ENCODE results near the gene RPH3AL. TPM values are rescaled to one million over a fixed set of nuclear protein-coding genes. Genes with fewer than 3 reads are reported as not detected.

RPH3AL gene
- total RNA-seq, 4 donors from 2014 or later: 8.6 to 21.0 (median 17.4) TPM

DNA sequence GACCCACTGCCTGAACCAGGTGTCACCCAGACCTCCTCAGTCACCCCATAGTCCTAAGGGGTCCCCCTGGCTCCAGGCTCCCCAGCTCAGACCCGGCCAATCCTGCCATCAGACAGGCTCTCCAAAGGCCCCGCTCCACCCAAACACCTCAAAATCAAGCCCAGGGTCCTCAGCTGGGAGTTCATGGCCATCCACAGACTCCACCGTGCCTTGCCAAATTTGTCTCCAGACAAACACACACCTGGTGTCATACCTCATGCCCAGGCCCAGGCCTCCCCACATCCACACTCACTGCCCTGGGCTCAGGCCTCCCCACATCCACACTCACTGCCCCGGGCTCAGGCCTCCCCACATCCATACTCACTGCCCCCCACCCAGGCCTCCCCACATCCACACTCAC is 12.5 kb downstream of the RPH3AL start:
- Histone ChIP-seq H3K27ac (no peak overlapping the region), H3K4me3 (no peak overlapping the region), H3K4me1 (peaks cover 0 to 15% (median 0%) of the 10 kb centered on the region in 3 donors), H3K27me3 (peaks cover 41% of the 10 kb centered on the region), H3K36me3 (no peaks in the 10 kb centered on the region), H3K9me3 (no peaks in the 10 kb centered on the region)
- TF ChIP-seq POLR2AphosphoS5 (IDR thresholded peaks at IDR 0.05) (no peak), EP300 (IDR thresholded peaks at IDR 0.05) (no peak), POLR2A (IDR thresholded peaks at IDR 0.05) (no peak)
- TF ChIP-seq, protein P1, sequence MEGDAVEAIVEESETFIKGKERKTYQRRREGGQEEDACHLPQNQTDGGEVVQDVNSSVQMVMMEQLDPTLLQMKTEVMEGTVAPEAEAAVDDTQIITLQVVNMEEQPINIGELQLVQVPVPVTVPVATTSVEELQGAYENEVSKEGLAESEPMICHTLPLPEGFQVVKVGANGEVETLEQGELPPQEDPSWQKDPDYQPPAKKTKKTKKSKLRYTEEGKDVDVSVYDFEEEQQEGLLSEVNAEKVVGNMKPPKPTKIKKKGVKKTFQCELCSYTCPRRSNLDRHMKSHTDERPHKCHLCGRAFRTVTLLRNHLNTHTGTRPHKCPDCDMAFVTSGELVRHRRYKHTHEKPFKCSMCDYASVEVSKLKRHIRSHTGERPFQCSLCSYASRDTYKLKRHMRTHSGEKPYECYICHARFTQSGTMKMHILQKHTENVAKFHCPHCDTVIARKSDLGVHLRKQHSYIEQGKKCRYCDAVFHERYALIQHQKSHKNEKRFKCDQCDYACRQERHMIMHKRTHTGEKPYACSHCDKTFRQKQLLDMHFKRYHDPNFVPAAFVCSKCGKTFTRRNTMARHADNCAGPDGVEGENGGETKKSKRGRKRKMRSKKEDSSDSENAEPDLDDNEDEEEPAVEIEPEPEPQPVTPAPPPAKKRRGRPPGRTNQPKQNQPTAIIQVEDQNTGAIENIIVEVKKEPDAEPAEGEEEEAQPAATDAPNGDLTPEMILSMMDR (IDR thresholded peaks at IDR 0.05): no peak
- 83 to 88% methylated on average over 1 of the region's 4 CpGs for WGBS, 2 donors (ENCODE audit: low coverage in 1 of 2)
- ATAC-seq: no peak

DNA sequence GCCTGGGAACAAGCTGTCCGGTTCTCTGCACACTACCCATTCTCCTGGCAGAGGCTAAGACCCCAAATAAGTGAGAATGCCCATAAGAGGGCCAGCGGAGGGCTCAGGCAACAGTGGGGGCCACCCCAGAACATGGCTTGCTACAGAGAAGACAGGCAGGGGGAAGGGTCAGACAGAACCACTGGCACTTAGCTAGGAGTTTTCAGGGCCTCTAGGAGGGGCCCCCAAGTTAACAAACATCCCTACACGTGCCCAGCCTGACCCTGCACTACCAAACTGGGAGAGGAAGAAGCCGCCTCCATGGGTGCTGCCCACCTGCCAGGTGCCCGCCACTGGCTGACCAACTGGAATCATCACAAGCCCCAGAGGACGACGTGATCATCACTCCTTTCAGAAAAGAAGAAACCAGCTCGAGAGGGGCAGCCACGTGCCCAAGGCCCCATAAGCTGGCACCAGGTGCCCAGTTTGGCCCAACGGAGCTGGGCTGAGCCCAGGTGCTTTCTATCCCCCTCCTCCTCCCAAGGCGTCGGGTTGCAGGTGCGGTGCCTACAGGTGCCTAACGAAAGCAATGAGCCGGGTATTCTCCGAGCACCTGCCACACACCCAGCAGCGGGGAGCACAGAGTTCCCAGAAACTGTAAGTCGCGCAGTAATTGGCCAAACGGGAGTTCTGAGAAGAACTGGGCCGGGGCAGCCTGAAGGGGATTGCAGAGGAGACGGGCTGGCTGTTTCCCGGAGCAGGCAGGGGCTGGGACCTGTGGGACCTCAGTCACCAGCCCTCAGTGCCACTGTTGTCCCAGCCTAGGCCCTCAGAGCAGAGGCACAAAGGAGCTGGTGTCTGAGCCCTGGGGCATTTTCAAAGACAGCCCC is 13.2 kb downstream of the RPH3AL start:
- ATAC-seq: no peak
- TF ChIP-seq EP300 (IDR thresholded peaks at IDR 0.05): no peak
- no peak for TF ChIP-seq POLR2AphosphoS5 (IDR thresholded peaks at IDR 0.05)
- TF ChIP-seq, protein P1 (IDR thresholded peaks at IDR 0.05): no peak
- TF ChIP-seq POLR2A (IDR thresholded peaks at IDR 0.05): no peak
- no peaks in the 10 kb centered on the region for H3K36me3 ChIP-seq
- peaks cover 41% of the 10 kb centered on the region for H3K27me3 ChIP-seq
- H3K27ac ChIP-seq: no peak overlapping the region
- H3K4me3 ChIP-seq: no peak overlapping the region
- 96% methylated on average over 4 of the region's 23 CpGs; no CpG with 5 or more reads in 1 of the 2 donors for WGBS, 2 donors (ENCODE audit: low coverage in 1 of 2)
- H3K9me3 ChIP-seq: no peaks in the 10 kb centered on the region
- peaks cover 0 to 21% (median 0%) of the 10 kb centered on the region in 3 donors for H3K4me1 ChIP-seq

DNA sequence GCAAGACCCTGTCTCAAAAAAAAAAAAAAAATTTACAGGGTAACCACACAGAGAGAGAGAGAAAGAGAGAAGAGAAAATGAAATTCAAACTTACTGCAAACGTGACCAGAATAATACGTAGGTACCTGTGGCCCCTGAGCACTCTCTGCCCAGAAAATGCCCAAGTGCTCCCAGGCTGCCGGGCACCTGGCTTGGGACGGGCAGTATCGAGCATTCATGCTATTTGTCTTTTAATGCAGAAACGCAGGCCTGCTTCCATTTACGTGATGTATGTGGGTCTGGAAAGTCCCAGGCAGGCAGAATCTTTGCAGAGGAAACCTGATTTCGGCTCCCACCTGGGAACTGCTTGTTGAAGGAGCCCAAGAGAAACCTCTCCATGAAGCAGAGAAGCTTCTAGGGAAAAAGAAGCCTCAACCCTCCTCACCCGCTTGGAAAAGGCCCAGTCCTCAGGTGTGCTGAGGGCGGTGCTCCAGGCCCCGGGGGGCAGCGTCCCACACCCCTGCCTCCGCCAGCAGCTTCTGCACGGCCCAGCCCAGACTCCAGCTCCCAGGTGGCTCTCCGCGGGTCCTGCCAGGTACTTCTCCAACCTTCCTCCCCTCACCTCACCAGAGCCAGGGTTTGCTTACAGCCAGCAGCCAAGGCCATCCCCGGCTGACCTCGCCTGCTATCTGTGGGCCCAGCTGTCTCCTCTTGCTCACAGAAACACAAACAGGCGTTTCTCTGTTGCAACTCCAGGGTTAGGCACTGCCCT is 14.0 kb downstream of the RPH3AL start:
- no peak overlapping the region for H3K4me3 ChIP-seq
- peak; percentile 35 for ATAC-seq
- no peak overlapping the region for H3K27ac ChIP-seq
- no peaks in the 10 kb centered on the region for H3K36me3 ChIP-seq
- WGBS, 2 donors (ENCODE audit: low coverage in 1 of 2): 79 to 89% methylated on average over 9 to 10 of the region's 19 CpGs
- H3K27me3 ChIP-seq: peaks cover 41% of the 10 kb centered on the region
- TF ChIP-seq, protein P1 (IDR thresholded peaks at IDR 0.05): no peak
- TF ChIP-seq EP300 (IDR thresholded peaks at IDR 0.05) (no peak), POLR2AphosphoS5 (IDR thresholded peaks at IDR 0.05) (no peak), POLR2A (IDR thresholded peaks at IDR 0.05) (no peak)
- H3K4me1 ChIP-seq: peaks cover 0 to 30% (median 0%) of the 10 kb centered on the region in 3 donors
- H3K9me3 ChIP-seq: no peaks in the 10 kb centered on the region

DNA sequence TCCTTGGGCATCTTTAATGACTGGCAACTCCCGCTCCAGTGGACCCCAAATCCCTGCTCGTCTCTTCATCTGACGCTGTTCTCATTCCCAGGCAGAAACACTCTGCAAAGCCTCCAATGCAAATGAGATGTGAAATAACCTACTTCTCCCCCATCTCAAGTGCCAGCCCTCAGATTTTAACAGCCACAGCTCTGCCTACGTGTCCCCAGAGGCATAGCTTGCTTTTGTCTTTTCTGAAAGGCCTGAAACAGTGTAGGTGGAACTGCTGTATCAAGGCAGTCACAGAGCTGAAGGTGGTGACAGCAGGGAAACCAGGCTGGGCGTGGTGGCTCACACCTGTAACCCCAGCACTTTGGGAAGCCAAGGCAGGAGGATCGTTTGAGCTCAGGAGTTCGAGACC is 14.7 kb downstream of the RPH3AL start:
- TF ChIP-seq POLR2A (IDR thresholded peaks at IDR 0.05) (no peak), EP300 (IDR thresholded peaks at IDR 0.05) (no peak), POLR2AphosphoS5 (IDR thresholded peaks at IDR 0.05) (no peak)
- TF ChIP-seq, protein P1 (IDR thresholded peaks at IDR 0.05): no peak
- Histone ChIP-seq H3K4me3 (no peak overlapping the region), H3K36me3 (no peaks in the 10 kb centered on the region), H3K9me3 (no peaks in the 10 kb centered on the region), H3K27me3 (peaks cover 41% of the 10 kb centered on the region), H3K4me1 (peaks cover 0 to 36% (median 0%) of the 10 kb centered on the region in 3 donors), H3K27ac (no peak overlapping the region)
- 96% methylated on average over 4 of the region's 7 CpGs; no CpG with 5 or more reads in 1 of the 2 donors for WGBS, 2 donors (ENCODE audit: low coverage in 1 of 2)
- ATAC-seq: no peak

Data from gastroesophageal sphincter (tissue), 4 donors.